Activated CD8-positive, alpha-beta T cell treated with anti-CD3 and anti-CD28 coated beads for 36 hours (primary cell): ENCODE results near the gene OR8B3. TPM values are rescaled to one million over a fixed set of nuclear protein-coding genes. Genes with fewer than 3 reads are reported as not detected.

Experiments used
- ATAC-seq: fragments of 200-7000 bp; cut with Tn5 transposase; one replicate; pipeline ENCODE4 v1.10.0; 2021; ENCODE audit warnings: mild to moderate bottlenecking, moderate library complexity
- CTCF ChIA-PET: fragments of 350-600 bp; sonication (Branson Sonifier 250); formaldehyde crosslinking; loops from one replicate; lab custom pipeline; 2021; ENCODE audit warnings: antibody characterized with exemption; lab: Charles Lee
- POLR2A ChIA-PET: fragments of 350-600 bp; sonication (Branson Sonifier 250); formaldehyde crosslinking; loops from one replicate; lab custom pipeline; 2021; ENCODE audit warnings: antibody characterized with exemption; lab: Charles Lee
- DNase-seq: peaks from one replicate; pipeline ENCODE4 v3.0.0-alpha.2; 2020
- H3K27ac Mint-ChIP-seq: one replicate; pipeline ENCODE4 v1.8.0; 2021; ENCODE audit warnings: mild to moderate bottlenecking, mixed read lengths
- H3K27me3 Mint-ChIP-seq: one replicate; pipeline ENCODE4 v1.8.0; 2021; ENCODE audit warnings: mixed read lengths
- H3K36me3 Mint-ChIP-seq: one replicate; pipeline ENCODE4 v1.8.0; 2021; ENCODE audit warnings: low read depth, mixed read lengths
- H3K4me1 Mint-ChIP-seq: one replicate; pipeline ENCODE4 v1.8.0; 2021; ENCODE audit warnings: low read depth, mixed read lengths
- H3K4me3 Mint-ChIP-seq: one replicate; pipeline ENCODE4 v1.8.0; 2021; ENCODE audit warnings: mild to moderate bottlenecking, moderate library complexity, mixed read lengths
- H3K9me3 Mint-ChIP-seq: one replicate; pipeline ENCODE4 v1.8.0; 2021; ENCODE audit warnings: mixed read lengths
- intact Hi-C: fragments of 100-400 bp; cut with micrococcal nuclease; formaldehyde crosslinking; loops from one replicate; pipeline ENCODE4 v1.10.0; 2022
- total RNA-seq, 2 experiments: library from RNA; stranded (reverse); gene quantifications; one replicate each; pipeline ENCODE4 v1.2.3, GENCODE V29; 2021
- TF ChIP-seq, protein P1 (sequence below): fragments of 200-600 bp; IDR thresholded peaks from one replicate; pipeline ENCODE4 v1.8.0; 2022; ENCODE audit warnings: antibody characterized with exemption, mild to moderate bottlenecking

Gene OR8B3
- total RNA-seq, 2 experiments from 2014 or later = not detected

DNA sequence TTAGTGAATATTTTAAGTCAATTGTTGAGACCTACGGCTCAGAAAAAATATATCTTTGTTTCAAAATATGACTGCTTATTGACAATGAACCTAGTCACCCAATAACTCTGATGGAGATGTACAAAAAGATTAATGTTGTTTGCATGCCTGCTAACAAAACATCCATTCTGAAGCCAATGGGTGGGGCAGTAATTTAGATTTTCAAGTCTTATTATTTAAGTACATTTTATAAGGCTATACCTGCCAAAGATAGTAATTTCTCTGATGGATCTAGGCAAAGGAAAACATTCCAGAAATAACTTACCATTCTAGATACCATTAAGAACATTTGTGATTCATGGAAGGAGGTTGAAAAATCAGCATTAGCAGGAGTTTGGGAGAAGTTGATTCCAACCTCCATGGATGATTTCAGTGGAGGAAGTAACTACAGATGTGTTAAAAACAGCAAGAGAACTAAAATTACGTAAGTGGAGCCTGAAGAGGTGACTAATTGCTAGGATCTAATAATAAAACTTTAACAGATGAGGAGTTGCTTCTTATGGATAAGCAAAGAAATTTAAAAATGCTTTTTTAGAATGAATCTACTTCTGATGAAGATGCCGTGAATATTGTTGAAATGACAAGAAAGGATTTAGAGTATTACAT is 52.4 kb downstream of the OR8B3 start:
- no peak for DNase-seq
- Mint-ChIP-seq H3K27me3 (peaks cover 1% of the 10 kb centered on the region), H3K4me1 (no peaks in the 10 kb centered on the region), H3K27ac (no peak overlapping the region), H3K9me3 (peaks cover 4% of the 10 kb centered on the region), H3K4me3 (no peak overlapping the region), H3K36me3 (no peaks in the 10 kb centered on the region)
- TF ChIP-seq, protein P1, sequence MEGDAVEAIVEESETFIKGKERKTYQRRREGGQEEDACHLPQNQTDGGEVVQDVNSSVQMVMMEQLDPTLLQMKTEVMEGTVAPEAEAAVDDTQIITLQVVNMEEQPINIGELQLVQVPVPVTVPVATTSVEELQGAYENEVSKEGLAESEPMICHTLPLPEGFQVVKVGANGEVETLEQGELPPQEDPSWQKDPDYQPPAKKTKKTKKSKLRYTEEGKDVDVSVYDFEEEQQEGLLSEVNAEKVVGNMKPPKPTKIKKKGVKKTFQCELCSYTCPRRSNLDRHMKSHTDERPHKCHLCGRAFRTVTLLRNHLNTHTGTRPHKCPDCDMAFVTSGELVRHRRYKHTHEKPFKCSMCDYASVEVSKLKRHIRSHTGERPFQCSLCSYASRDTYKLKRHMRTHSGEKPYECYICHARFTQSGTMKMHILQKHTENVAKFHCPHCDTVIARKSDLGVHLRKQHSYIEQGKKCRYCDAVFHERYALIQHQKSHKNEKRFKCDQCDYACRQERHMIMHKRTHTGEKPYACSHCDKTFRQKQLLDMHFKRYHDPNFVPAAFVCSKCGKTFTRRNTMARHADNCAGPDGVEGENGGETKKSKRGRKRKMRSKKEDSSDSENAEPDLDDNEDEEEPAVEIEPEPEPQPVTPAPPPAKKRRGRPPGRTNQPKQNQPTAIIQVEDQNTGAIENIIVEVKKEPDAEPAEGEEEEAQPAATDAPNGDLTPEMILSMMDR = no peak
- ChIA-PET CTCF (no interaction called here), POLR2A (no interaction called here)
- intact Hi-C loops = no loop called here
- no peak for ATAC-seq

Other genes with a start within 250 kb of the OR8B3 start
- not detected for gene OR10D3, start 215.7 kb downstream of the OR8B3 start, total RNA-seq
- gene OR8G1, start 157.9 kb downstream of the OR8B3 start, total RNA-seq = not detected
- gene OR8G5, start 142.6 kb downstream of the OR8B3 start, total RNA-seq = not detected
- gene OR8D1, start 85.1 kb downstream of the OR8B3 start, total RNA-seq = not detected
- not detected for gene OR8D2, start 78.8 kb downstream of the OR8B3 start, total RNA-seq
- gene OR8B2, start 14.5 kb downstream of the OR8B3 start, total RNA-seq = not detected
- not detected for gene OR8B4, start 25.8 kb upstream of the OR8B3 start, total RNA-seq
- not detected for gene OR8B8, start 46.7 kb upstream of the OR8B3 start, total RNA-seq
- not detected for gene OR8B12, start 144.6 kb upstream of the OR8B3 start, total RNA-seq
- gene OR8A1, start 171.0 kb upstream of the OR8B3 start, total RNA-seq = not detected
- gene PANX3, start 212.4 kb upstream of the OR8B3 start, total RNA-seq = not detected
- gene TBRG1, start 223.8 kb upstream of the OR8B3 start, total RNA-seq = 10 to 100 TPM; 31.9 to 32.1 TPM